NCI-H524 treated with DMSO at 0.1 percent for 48 hours (cell line): Measurements from ENCODE around the gene THEM5.

Source experiments
- DNase-seq: peaks from one replicate; lab custom pipeline; 2025; lab: John Stamatoyannopoulos, UW

Gene THEM5

DNA sequence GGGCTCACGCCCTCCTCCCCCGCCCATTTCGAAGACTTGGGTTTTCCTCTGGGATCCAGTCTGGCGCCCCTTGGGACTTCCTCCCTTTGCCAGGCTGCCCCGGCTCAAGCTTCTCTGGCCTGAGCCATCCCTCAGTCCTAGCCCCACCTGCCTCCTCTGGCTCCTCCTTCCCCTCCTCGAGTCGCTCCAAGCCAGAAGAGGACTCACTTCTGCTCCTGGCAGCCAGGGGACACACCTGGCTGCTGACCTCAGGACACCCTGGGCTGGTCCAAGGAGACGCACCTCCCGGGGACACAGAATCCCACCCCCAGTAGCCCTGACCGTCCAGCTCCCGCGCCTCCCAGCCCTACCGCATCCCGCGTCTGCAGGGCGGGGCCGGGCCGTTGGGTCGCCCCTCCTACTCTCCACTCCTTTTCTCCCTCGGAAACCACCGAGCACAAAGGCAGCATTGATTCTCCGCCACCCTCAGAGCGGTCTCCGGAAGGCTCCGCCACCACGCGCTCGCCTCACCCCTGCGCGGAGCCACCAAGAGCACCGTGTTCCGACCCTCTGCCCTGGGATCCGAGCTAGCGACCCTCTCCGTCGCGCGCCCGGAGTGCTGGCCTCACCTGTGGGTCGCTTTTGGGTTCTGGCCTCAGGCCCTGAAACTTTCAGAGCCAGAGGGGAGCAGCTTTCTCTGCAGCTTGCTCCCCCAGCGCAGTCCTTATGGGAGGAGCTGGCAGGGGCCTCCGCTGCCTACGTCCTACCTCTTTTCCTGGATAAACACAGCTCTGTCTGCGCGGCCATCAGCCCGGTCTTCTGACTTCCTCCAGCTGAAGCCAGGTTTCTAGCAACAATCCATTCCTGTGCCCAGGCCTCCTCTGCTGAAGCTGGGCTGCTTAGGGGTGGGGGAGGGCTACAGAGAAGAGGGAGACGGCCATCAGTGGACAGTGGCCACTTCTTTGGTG is 13.8 kb downstream of the THEM5 start, which contains the start of gene C2CD4D:
Gene C2CD4D, minus strand, starts transcription at position 364 of the 947 bp plus-strand sequence. CDS start 831 bp downstream, outside the sequence.
- DNase-seq = no peak

DNA sequence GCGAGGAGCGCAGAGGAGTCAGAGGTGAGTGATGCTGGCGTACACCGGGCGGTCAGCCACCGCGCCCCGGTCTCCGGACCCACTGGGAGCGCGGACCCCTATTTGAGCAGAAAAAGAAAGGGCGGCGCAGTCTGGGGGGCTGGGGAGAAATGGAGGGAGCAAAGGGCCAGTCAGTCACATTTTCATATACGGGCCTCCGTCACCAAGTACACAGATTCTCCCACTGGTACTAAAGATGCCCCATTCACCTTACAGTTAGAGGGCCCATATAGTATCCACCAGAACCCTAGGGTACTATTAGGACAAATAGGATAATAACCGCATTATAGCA is 14.5 kb downstream of the THEM5 start:
- no peak for DNase-seq

- DNase-seq = no peak
These were observed 15.1 kb downstream of the THEM5 start for GRCh38 chr1:151838222-151839081.

DNA sequence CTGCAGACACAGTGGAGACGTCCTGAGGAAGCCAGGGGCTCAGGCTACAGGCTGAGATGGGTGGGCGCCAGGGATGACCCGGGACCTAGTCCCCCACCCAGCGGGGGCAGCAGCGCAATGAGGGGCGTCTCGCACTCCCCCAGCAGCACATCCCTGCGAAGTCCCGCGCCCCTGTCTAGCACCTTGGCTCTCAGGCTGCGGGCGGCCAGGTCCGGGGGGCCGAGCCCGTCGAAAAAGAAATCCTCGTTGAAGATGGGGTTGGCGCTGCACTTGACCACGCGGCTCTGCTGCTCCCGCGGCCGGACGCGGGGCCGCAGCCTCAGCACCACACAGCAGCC is 15.7 kb downstream of the THEM5 start:
- no peak for DNase-seq

DNA sequence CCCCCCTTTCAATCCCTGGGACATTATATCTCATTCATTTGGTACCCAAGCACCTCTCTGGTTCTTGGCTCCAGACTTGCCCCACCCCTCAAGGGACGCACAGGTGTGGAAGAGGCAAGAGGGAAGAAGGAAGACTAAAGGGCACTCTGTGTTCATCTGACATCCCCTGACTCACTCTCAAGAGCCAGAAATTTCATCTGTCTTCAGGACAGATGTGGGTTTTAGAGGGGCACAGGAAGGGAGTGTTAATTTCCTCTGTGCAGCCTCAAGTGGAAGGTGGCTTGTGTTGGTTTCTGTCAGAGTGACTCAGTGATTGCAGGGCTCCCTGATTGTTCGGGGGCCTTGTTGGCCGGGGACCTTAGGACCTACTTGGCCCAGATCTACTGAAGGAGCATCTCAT is 16.3 kb downstream of the THEM5 start:
- no peak for DNase-seq

GRCh38 chr1:151835596-151835995 is 17.9 kb downstream of the THEM5 start:
- DNase-seq = no peak

GRCh38 chr1:151834239-151834638 is 19.3 kb downstream of the THEM5 start:
- no peak for DNase-seq

- DNase-seq = no peak
These were observed 20.2 kb downstream of the THEM5 start for GRCh38 chr1:151833172-151833900.

DNA sequence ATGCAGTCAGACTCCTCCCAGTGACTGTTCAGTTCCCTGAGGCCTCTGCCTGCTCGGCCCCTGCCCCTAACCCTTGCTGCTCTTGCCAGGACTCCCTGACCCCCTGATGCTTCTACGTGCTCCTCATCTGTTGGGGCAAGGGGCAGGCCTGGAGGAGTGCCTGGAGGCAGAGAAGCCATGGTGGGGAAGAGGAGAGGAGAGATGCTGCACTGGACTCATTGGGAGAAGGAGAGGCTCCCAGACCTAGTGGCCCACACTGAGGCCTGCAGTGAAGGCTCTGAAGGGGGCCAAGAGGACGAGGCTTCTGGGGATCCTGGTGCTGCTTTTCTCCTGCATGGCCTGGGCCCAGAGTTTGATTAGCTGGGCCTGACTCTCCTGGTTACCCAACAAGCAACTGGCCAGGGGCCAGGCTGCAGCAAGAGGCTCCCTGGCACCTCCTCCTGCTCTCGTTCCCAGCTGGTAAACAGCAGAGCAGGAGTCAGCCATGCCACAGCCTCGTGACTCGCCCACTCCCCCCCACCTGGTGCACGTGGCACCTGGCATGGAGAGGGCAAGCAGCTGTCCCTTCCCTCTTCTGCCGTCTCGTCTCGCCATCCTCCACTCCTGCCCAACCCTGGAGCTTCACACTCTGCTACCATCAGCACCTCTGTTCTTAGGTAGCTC is 21.1 kb downstream of the THEM5 start:
- DNase-seq = no peak

DNA sequence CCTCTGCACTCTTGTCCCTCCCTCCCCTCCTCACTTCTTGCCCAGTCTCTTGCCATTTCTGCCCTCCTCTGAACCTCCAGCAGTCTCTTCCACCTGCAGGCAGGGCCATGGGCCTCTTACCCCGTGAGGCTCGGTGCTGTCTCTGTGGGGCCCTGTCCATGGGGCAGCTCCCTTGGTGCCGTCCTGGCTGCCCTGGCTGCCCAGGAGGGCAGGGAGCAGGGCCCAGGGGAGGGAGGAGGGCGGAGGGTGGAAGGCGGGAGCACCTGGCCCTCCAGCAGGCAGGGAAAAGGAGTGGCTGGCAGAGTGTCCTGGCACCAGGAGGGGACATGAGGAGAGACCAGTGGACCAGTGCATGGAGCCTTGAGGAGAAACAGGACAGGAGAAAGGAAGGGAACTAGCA is 21.9 kb downstream of the THEM5 start, which contains the start of gene RORC:
Gene RORC, minus strand, starts transcription at position 198 of the 400 bp plus-strand sequence. Its CDS starts 38 bp downstream, at position 160.
- DNase-seq = no peak

GRCh38 chr1:151831256-151831591 is 22.3 kb downstream of the THEM5 start:
- DNase-seq = no peak

DNA sequence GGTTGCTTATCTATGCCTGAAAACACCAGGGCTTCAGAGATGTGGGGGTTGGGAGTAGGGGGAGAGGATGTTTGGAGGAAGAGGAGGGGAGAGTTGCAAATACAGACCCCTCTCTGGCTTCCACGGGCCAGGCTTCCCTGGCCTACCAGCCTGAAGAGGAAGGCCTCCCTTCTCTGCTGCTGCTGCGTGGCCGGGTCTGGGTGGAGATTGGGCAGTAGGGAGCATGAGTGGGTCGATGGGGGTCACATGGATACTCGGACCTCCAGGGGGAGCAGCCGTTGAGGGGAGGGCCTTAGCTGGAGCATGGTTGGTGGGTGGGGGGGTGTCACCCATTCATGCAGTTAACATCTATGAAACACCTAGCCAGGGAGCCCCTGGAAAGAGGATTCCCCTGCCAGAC is 23.5 kb downstream of the THEM5 start:
- no peak for DNase-seq

DNA sequence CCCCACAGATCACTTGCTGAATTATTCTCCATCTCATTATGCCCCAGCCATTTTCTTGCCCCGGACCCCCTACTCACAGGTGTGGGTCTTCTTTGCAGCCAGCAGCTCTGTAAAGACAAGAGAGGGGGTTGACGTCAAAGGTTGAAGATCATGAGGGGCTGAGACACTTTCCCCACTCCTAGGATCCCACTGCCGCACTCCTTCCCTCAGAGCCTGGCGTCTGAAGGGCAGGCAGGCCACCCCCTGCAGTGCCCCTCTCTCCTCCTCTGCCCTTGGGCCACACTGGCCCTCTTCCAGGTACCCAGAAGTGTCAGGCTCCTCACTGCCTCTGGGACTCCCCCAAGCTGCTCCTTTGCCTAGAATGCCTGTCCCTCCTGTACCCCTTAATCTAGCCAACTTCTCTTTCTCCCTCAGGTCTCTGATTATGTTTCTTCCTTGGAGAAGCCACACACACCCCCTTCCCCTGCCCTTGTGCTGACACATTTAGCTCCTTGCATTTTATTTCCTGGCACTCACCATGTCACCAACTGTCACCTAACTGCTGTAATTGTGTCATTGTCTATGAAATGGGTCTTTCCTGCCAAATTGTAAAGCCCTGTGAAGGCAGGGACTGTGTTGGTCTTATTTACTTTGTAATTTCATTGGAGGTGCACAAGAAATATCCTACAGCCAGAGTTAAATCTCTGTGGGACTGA is 24.0 kb downstream of the THEM5 start:
- DNase-seq = no peak

- no peak for DNase-seq
These were observed 24.6 kb downstream of the THEM5 start for GRCh38 chr1:151828921-151829320.

GRCh38 chr1:151827853-151828252 is 25.7 kb downstream of the THEM5 start:
- DNase-seq = no peak

DNA sequence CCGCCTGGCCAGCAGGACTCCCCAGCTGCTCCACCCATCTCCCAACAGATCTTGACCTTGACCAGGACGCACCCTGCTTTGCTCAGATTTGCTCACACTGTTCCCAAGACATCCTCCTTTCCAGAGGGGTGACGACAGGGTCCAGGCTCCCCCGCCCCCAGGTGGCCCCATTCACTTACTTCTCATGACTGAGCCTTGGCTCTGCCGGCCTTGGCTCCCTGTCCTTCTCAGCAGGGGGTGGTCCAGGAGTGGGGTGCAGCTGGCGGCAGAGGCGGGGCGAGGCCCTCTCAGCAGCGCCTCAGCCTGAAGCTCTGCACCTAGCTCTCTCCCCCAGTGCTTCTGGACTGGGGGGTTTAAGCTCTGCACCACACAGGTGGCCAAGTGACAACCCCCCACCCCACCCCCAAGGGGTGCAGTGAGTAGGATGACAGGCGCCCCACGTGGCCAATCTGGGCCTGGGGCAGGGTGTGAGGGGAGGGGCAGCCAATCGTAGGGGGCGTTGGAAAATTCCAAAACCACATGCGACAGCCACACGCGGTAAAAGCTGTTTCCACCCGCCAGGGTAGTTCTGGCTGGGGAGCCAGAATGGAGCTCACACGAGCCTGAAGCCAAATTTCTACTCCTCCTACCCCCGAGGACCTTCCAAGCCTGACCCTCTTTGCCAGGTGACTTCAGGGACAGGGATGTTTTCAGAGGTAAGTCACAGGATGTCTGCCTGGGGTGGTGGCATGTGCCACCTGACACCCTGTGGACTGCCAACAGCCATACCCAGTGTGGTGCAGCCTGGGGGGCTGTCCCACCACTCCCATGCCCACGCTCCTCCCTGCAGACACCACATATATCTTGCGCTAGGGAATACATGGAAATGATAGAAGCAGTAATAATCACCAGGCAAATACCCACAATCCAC is 27.5 kb downstream of the THEM5 start:
- DNase-seq = no peak

DNA sequence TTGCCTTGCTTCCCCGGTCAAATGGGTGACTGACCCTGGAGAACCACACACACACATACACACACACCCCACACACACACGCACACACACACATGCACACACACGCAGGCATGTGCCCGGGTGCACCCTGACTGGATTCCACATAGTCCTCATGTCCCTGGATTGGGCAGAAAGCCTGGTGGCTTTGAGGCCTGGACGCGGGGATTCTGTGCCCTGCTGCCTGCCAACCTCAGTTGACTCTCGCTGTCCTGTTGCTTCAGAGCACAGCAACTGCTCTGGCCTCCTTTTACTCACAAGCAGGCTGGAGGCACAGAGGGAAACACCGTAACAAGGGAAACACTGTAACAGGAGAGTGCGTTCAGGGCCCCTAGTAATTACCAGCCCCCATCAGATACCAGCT is 28.3 kb downstream of the THEM5 start:
- no peak for DNase-seq

- no peak for DNase-seq
These were observed 30.3 kb downstream of the THEM5 start for GRCh38 chr1:151823175-151823574.

DNA sequence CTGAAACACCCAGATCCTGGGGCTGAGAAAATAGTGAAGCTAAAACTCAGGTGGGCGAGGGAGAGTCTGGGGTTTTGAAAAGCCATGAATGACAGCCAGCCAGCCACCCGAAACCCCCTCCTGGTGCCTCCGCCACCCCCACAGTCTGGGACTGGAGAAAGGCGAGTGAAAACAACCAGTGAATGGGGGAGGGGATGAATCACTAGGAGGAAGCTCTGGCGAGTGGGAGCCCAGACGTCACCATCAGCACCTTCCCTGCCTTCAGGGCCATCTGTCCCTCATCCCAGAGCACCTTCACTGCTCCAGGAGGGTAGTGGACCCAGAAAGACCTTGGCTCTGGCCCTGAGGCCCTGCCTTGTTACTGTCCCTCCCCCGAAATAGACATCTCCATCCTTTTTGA is 31.1 kb downstream of the THEM5 start:
- no peak for DNase-seq

- no peak for DNase-seq
These were observed 32.6 kb downstream of the THEM5 start for GRCh38 chr1:151820940-151821339.
